T1000 (cell line): ENCODE measurements around the gene S100A9.
"Not testable (repeated sequence)": the region's sequence is repeated elsewhere in the genome, so short reads cannot be mapped to it uniquely, and the experiment has no call there.

Experiments used
- DNase-seq: peaks from one replicate; lab custom pipeline; 2025; ENCODE audit warnings: mixed read lengths; lab: John Stamatoyannopoulos, UW

Gene S100A9

GRCh38 chr1:153357853-153358690, at the start of gene S100A9:
TSS of gene S100A9 (plus strand) at chr1:153357854. CDS start at chr1:153358284, 430 bp downstream.
- DNase-seq, result no peak

DNA sequence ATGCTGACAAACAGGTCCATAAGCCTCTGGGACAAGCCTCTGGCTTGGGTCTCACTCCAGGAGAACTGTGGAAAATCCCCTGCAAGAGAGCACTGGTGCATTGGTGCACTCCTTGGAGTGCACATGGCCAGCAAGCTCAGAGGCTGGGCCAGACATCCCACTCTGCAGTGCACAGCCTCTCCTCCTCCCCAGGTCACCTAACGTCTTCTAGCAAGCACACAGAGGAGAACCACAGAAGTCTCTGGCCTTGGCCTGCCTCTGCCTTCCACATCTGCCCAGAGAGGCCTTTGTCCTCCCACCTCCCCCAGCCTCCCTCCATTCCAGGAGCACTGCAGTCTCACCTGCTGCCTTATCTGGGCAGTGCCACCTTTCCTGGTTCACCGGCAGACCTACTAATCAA, 49.1 kb upstream of the S100A9 start:
- DNase-seq, result no peak

DNA sequence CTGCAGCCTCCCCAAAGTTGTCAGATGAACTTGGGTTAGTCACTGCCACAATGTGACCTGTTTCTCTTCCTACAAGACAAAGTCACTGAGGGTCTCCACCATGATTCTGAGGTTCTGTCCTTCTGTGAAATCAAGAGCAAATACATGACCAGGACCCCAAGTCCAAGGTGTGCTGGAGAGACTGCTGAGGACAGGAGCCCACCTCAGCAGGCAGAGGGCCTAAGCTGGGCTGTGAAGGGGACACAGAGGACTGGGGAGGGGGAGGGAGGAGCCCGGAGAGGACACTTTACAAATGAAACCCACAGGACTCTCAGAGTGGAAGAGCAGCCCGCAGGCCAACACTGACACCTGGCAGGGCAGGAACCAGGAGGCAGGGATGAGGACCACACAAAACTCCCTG, 48.2 kb upstream of the S100A9 start:
- DNase-seq, result no peak

DNA sequence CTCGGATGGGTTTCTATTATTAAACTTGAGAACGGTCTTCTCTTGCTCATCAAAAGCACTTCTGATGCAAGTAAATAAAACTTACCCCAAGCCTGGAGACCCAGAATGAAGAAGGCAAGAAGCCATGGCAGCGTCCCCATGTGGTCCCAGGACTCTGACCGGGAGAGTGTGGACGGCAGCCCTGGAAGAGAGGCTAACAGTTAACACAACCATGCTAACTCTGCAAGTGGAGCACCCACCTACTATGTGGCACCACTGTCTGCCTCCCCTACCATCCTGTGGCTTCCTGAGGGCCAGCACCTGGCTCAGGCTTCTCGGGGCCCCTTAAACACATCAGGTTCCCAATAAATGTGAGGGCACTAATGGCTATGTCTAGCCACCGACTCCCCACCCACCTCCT, 47.1 kb upstream of the S100A9 start:
- no peak for DNase-seq

DNA sequence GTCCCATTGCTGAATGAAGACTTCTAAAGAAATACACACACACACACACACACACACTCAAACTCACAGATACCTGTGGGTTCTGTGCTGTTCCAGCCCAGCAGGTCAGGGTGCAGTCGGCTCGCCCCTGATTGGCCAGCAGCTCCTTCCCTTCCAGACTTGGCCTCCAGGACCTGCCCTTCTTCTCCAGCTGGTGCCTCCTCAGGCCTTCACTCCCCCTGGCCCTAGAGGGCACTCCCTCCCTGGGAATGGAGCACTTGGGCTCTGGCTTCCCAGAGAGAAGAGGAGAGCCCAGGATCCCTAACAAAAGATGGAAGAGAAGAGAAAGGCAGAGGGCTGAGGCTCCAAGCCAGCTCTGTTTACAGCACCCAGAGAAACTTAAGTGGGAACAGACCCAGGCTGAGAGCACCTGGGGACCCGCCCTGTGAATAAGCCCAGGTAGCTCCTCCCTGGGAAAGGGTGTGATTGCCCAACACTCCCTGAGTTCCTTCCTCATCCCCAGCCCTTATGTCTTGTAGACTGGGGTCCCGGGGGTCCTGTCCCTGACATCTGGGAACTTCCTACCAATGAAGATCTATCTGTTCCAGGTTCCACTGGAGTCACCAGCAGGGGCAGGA, 45.0 kb upstream of the S100A9 start, which contains the start of gene PGLYRP3:
Gene PGLYRP3, minus strand, starts transcription at position 383 of the 617 bp plus-strand sequence. CDS start 2,287 bp downstream, outside the sequence.
- no peak for DNase-seq

- DNase-seq, result no peak
Observed at GRCh38 chr1:153313288-153313687, 44.4 kb upstream of the S100A9 start.

DNA sequence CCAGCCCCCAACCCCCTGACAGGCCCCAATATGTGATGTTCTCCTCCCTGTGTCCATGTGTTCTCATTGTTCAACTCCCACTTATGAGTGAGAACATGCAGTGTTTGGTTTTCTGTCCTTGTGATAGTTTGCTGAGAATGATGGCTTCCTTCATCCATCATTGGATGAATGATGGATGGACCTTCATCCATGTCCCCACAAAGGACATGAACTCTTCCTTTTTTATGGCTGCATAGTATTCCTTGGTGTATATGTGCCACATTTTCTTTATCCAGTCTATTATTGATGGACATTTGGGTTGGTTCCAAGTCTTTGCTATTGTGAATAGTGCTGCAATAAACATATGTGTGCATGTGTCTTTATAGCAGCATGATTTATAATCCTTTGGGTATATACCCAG, 43.3 kb upstream of the S100A9 start:
- not testable (repeated sequence) for DNase-seq

DNA sequence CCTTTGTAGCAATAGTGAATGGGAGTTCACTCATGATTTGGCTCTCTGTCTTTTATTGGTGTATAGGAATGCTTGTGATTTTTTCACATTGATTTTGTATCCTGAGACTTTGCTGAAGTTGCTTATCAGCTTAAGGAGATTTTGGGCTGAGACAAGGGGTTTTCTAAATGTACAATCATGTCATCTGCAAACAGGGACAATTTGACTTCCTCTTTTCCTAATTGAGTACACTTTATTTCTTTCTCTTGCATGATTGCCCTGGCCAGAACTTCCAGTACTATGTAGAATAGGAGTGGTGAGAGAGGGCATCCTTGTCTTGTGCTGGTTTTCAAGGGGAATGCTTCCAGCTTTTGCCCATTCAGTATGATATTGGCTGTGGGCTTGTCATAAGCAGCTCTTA, 41.6 kb upstream of the S100A9 start:
- not testable (repeated sequence) for DNase-seq

- DNase-seq, result not testable (repeated sequence)
Observed at GRCh38 chr1:153318145-153318544, 39.5 kb upstream of the S100A9 start.

GRCh38 chr1:153322568-153322967, 35.1 kb upstream of the S100A9 start:
- no peak for DNase-seq

- DNase-seq, result no peak
Observed at GRCh38 chr1:153324912-153325311, 32.7 kb upstream of the S100A9 start.

GRCh38 chr1:153333902-153334301, 23.8 kb upstream of the S100A9 start:
- DNase-seq, result no peak

DNA sequence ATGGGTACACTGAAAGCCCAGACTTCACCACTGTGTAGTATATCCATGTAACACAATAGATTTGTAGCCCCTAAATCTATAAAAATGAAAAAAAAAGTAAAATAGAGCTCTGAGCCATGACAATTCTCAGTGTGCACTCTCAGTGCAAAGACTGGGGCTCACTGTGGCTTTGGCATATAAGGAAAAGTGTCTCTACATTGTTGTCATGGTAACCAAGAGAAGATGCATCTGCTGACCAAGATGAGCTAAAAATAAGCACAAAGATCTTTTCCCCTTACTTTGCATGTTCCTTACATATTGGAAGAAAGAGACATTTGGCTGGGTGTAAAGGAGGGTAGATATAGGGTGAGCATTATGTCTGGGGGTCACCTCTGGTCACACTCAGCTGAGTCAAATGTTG, 21.0 kb upstream of the S100A9 start:
- DNase-seq, result no peak

GRCh38 chr1:153337980-153338853, 19.4 kb upstream of the S100A9 start:
- DNase-seq, result no peak

DNA sequence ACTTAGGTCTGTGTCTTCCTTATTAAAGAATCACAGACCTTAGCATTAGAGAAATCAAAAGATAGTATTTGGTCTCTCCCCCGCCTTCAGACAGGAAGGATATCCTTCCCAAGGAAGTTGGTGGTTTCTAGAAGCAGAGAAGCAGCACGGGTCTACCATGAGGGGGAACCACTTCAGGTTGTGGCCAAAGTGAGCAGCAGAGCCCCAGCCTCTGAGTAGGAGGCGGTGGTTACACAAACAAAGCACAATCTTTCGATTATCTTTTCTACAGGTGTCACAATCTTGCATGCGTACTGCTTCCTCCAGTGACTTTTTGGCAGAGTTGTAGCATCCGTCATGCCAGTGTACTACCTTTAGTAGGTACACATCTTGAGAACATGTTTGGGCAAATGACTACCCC, 17.9 kb upstream of the S100A9 start:
- no peak for DNase-seq

DNA sequence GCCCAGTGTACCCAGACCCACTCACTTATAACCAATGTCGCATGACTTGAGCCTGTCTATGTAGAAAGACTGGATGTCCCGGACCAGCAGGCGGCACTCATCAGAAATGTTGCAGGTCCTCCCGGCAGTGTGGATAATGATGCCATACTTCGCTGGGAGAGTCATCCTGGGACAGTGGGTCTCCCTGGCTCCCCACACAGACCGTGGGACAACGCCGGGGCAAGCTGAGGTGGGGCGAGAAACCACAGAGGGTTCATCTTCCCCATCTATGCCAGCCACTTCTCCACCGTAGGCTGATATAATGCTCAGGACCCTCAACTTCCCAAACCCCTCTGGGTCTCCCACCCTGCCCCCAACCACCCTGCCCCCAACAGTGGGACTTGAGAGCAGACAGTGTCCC, 17.3 kb upstream of the S100A9 start:
- no peak for DNase-seq

DNA sequence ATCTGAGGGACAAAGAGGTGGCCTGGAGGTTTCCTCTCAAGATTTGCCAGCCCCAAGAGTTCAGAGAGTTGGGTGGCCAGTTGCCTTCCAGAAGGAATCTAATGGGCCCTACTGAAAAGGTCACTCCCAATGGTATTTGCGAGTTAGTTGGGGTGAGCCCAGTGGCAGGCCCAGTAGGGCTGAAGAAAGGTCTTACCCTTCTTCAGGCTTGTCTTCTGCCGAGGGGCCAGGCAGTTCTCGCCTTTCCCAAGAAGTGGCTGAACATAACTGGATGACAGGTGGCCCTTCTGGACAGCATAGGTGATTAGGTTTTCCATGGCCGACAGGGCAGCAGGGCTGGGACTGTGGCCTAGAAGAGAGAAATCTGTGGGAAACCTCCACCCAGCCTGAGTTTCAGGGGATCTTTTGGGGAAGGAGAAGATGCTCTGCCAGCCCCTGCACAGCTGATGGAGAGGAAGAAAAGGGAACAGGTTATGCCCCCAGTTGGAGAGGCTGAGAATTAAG, 16.2 kb upstream of the S100A9 start:
- no peak for DNase-seq

DNA sequence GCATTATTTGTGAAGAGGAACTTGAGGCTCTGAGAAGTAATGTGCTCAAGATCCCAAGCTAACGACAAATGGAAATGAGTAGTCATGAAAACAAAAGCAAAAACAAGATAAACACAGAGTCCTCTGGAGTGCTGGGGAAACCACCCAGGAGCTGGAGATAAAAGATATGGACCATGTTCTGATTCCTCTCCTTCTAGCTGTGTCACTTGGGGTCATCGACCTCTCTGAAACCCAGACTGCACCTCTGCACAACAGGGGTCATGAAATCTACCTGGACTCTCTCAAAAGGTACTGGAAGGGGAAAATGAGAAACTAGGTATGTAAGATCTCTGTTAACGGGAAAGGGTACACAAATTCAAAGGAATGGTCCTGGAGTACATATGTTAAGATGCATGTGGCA, 15.5 kb upstream of the S100A9 start:
- no peak for DNase-seq

- no peak for DNase-seq
Observed at GRCh38 chr1:153343040-153343681, 14.5 kb upstream of the S100A9 start.

- no peak for DNase-seq
Observed at GRCh38 chr1:153343811-153344717, 13.6 kb upstream of the S100A9 start.

DNA sequence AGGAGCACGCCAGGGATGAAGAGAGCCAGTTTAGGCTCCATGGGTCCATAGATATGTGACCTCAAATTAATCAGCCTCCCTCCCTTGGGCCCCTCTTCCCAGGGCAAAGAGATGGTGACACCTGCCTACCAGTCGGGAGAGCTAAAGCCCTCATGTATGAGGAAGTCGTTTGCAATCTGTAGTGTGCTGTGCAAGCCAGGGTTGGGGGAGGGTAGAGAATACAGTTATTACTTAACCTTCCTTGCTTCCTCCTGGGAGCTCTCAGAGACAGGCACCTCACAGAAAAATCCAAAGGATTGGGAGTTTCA, 13.0 kb upstream of the S100A9 start:
- DNase-seq, result no peak
